Measurements from ENCODE around the gene CNNM2.

- TF ChIP-seq FOXP4 (CRISPR knock-in tag; IDR thresholded peaks at IDR 0.05) (no peak), TEAD4 (CRISPR knock-in tag; IDR thresholded peaks at IDR 0.05) (no peak), CTCF (IDR thresholded peaks at IDR 0.05) (no peak), USF1 (CRISPR knock-in tag; IDR thresholded peaks at IDR 0.05) (no peak)
- TF ChIP-seq, protein P1, sequence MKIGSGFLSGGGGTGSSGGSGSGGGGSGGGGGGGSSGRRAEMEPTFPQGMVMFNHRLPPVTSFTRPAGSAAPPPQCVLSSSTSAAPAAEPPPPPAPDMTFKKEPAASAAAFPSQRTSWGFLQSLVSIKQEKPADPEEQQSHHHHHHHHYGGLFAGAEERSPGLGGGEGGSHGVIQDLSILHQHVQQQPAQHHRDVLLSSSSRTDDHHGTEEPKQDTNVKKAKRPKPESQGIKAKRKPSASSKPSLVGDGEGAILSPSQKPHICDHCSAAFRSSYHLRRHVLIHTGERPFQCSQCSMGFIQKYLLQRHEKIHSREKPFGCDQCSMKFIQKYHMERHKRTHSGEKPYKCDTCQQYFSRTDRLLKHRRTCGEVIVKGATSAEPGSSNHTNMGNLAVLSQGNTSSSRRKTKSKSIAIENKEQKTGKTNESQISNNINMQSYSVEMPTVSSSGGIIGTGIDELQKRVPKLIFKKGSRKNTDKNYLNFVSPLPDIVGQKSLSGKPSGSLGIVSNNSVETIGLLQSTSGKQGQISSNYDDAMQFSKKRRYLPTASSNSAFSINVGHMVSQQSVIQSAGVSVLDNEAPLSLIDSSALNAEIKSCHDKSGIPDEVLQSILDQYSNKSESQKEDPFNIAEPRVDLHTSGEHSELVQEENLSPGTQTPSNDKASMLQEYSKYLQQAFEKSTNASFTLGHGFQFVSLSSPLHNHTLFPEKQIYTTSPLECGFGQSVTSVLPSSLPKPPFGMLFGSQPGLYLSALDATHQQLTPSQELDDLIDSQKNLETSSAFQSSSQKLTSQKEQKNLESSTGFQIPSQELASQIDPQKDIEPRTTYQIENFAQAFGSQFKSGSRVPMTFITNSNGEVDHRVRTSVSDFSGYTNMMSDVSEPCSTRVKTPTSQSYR (CRISPR knock-in tag; IDR thresholded peaks at IDR 0.05), result no peak
Measured at GRCh38 chr10:103086261-103086660, 168.2 kb downstream of the CNNM2 start.

Data from WTC11 (cell line).